ENCODE data around the gene CLECL1.
A peak's percentile ranks its signal among the peaks of the same experiment; 100 is the strongest.
"Not testable (repeated sequence)": the region's sequence is repeated elsewhere in the genome, so short reads cannot be mapped to it uniquely, and the experiment has no call there.

Gene CLECL1

GRCh38 chr12:9749640-9750039, 16.7 kb upstream of the CLECL1 start:
- DNase-seq (ENCODE audit: low spot score), result no peak
- in situ Hi-C loops (cut with MboI; ENCODE audit: low pct_unique_long_range_greater_than_20kb, low sequenced_read_pairs, unreplicated experiment), result loop anchor here (5.0 to 10.0 kb wide), 2 partner anchors 53 to 395 kb away; no protein-coding TSS in a partner anchor
- TF ChIP-seq CTCF (IDR thresholded peaks at IDR 0.05; ENCODE audit: extremely low read depth, insufficient read depth, missing control alignments), result no peak

- in situ Hi-C loops (cut with MboI; ENCODE audit: low pct_unique_long_range_greater_than_20kb, low sequenced_read_pairs, unreplicated experiment), result loop anchor here (10.0 kb wide), 1 partner anchor 400 kb away; no protein-coding TSS in a partner anchor
- no peak for TF ChIP-seq CTCF (IDR thresholded peaks at IDR 0.05; ENCODE audit: extremely low read depth, insufficient read depth, missing control alignments)
These were observed 12.3 kb upstream of the CLECL1 start for GRCh38 chr12:9745199-9745598.

GRCh38 chr12:9742661-9743060, 9.8 kb upstream of the CLECL1 start:
- no peak for TF ChIP-seq CTCF (IDR thresholded peaks at IDR 0.05; ENCODE audit: extremely low read depth, insufficient read depth, missing control alignments)
- no peak for DNase-seq (ENCODE audit: low spot score)
- in situ Hi-C loops (cut with MboI; ENCODE audit: low pct_unique_long_range_greater_than_20kb, low sequenced_read_pairs, unreplicated experiment), result loop anchor here (10.0 kb wide), 1 partner anchor 402 kb away; no protein-coding TSS in a partner anchor

More at GRCh38 chr12:9745199-9745598, 12.3 kb upstream of the CLECL1 start:
- DNase-seq (ENCODE audit: low spot score), result no peak

DNA sequence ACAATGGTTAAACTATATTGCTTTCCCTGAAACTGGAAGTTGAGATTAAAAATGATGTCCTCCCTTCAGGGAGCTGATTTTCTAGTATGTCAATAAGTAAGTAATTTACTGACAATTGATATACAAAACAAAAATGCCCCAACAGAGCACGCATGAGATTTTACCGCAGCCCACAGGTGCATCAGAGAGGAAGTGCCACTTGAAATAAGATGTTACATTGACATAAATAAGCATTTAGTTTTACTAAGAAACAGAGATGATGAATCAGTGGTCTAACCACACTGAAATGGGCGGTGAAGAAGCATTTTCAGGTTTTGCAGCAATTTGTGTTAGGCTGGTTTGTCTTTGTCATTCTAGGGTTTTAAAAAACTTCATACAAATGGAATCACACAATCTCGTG, 8.8 kb upstream of the CLECL1 start:
- in situ Hi-C loops (cut with MboI; ENCODE audit: low pct_unique_long_range_greater_than_20kb, low sequenced_read_pairs, unreplicated experiment), result loop anchor here (10.0 kb wide), 1 partner anchor 403 kb away; no protein-coding TSS in a partner anchor
- peak; percentile 57 for DNase-seq (ENCODE audit: low spot score)

DNA sequence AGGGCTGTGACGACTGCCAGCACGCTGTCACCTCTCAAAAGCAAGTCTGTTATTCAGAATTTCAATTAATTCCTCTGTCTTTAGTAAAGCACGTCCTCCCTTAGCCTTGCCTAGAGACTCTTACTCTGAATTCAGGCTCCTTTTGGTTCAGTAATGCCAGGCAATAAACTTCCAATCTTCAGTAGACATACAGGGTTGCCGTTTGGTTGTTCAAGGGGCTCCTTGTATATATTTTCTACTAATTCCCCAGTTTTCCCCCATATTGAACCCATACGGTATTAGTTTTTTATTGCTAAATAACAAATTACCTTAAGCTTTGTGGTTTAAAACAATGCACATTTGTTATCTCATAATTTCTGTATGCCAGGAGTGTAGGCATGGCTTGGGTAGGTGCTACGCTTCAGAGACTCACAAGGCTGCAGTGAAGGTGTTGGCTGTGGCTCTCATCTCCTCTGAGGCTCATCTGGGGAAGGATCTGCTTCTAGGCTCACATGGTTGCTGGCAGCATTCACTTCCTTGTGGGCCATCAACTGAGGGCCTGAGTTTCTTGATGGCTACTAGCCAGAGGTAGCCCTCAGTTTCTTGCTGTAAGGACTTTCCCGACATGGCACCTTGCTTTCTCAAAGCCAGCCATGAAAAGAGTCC, 7.3 kb upstream of the CLECL1 start:
- DNase-seq (ENCODE audit: low spot score), result no peak
- in situ Hi-C loops (cut with MboI; ENCODE audit: low pct_unique_long_range_greater_than_20kb, low sequenced_read_pairs, unreplicated experiment), result loop anchor here (10.0 kb wide), 1 partner anchor 405 kb away; no protein-coding TSS in a partner anchor
- TF ChIP-seq CTCF (IDR thresholded peaks at IDR 0.05; ENCODE audit: extremely low read depth, insufficient read depth, missing control alignments), result no peak

More for the DNA sequence above, 8.8 kb upstream of the CLECL1 start:
- no peak for TF ChIP-seq CTCF (IDR thresholded peaks at IDR 0.05; ENCODE audit: extremely low read depth, insufficient read depth, missing control alignments)

DNA sequence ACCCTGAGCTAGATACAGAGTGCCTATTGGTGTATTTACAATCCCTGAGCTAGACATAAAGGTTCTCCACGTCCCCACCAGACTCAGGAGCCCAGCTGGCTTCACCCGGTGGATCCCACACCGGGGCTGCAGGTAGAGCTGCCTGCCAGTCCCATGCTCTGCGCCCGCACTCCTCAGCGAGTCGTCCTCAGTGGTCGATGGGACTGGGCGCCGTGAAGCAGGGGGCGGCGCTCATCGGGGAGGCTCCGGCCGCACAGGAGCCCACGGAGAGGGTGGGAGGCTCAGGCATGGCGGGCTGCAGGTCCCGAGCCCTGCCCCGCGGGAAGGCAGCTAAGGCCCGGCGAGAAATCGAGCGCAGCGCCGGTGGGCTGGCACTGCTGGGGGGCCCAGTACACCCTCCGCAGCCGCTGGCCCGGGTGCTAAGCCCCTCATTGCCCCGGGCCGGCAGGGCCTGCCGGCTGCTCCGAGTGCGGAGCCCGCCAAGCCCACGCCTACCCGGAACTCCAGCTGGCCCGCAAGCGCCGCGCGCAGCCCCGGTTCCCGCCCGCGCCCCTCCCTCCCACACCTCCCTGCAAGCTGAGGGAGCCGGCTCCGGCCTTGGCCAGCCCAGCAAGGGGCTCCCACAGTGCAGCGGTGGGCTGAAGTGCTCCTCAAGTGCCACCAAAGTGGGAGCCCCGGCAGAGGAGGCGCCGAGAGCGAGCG, 6.7 kb upstream of the CLECL1 start:
- in situ Hi-C loops (cut with MboI; ENCODE audit: low pct_unique_long_range_greater_than_20kb, low sequenced_read_pairs, unreplicated experiment), result loop anchor here (10.0 kb wide), 2 partner anchors 95 to 405 kb away; no protein-coding TSS in a partner anchor
- not testable (repeated sequence) for DNase-seq (ENCODE audit: low spot score)

DNA sequence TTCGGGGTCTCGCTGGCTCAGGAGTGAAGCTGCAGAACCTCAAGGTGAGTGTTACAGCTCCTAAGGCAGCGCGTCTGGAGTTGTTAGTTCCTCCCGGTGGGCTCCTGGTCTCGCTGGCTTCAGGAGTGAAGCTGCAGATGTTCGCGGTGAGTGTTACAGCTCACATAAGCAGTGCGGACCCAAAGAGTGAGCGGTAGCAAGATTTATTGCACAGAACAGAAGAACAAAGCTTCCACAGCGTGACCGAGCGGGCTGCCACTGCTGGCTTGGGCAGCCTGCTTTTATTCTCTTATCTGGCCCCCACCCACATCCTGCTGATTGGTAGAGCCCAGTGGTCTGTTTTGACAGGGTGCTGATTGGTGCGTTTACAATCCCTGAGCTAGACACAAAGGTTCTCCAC, 6.0 kb upstream of the CLECL1 start:
- not testable (repeated sequence) for DNase-seq (ENCODE audit: low spot score)
- in situ Hi-C loops (cut with MboI; ENCODE audit: low pct_unique_long_range_greater_than_20kb, low sequenced_read_pairs, unreplicated experiment), result loop anchor here (10.0 kb wide), 1 partner anchor 94 kb away; no protein-coding TSS in a partner anchor
